ENCODE measurements around the gene DMRTC2. TPM values are rescaled to one million over a fixed set of nuclear protein-coding genes. Genes with fewer than 3 reads are reported as not detected.

DMRTC2 gene
- total and polyA plus RNA-seq, 2 of the 13 experiments (the other 11 are each of a cell fraction or from before 2014, with no cell fraction given): not detected

GRCh38 chr19:41872384-41872774 lies 27.5 kb downstream of the DMRTC2 start:
- FAIRE-seq (no peak), ATAC-seq (no peak), DNase-seq (ENCODE audit: low spot score) (no peak)
- intact Hi-C loops (cut with micrococcal nuclease; ENCODE audit: unreplicated experiment) (loop anchor here (2.0 kb wide), 2 partner anchors 62 to 78 kb away; no protein-coding TSS in a partner anchor), in situ Hi-C loops (cut with HindIII; ENCODE audit: extremely low pct_ligation_motif_present, low pct_unique_long_range_greater_than_20kb) (no loop called here)
- H3K4me2 ChIP-seq (ENCODE audit: low read depth, low read length): no peak overlapping the region
- peaks cover 15 to 43% of the 10 kb centered on the region in 2 experiments for H3K36me3 ChIP-seq (replicated peaks in 1 of 2; ENCODE audit: control insufficient read depth in 1 of 2, insufficient read depth in 2 of 2, low read length in 2 of 2)
- H3K79me2 ChIP-seq (ENCODE audit: insufficient read depth, low read length): peaks cover 3% of the 10 kb centered on the region
- peaks cover 55% of the 10 kb centered on the region for H4K20me1 ChIP-seq (ENCODE audit: insufficient read depth, low read length)
- TF ChIP-seq PAF1 (CRISPR knock-in tag; IDR thresholded peaks at IDR 0.05): peak; percentile 46; the same call in 1 of the 2 replicates
- 0 out of 2 replicates have a peak, but pooled peaks have one; percentile 5 for TF ChIP-seq NFIC (IDR thresholded peaks at IDR 0.05; ENCODE audit: low read length)
- TF ChIP-seq STAT5B (CRISPR knock-in tag; IDR thresholded peaks at IDR 0.05): 0 out of 2 replicates have a peak, but pooled peaks have one; percentile 38
- no peak for TF ChIP-seq BRCA1 (CRISPR knock-in tag; IDR thresholded peaks at IDR 0.05)
- no peak for TF ChIP-seq RFXAP (CRISPR knock-in tag; IDR thresholded peaks at IDR 0.05; ENCODE audit: borderline replicate concordance)
- TF ChIP-seq PHF5A (CRISPR knock-in tag; IDR thresholded peaks at IDR 0.05; ENCODE audit: low read depth, unreplicated experiment): no peak
- peak; percentile 19; the same call in 1 of the 2 replicates for TF ChIP-seq KDM2A (CRISPR knock-in tag; IDR thresholded peaks at IDR 0.05; ENCODE audit: borderline replicate concordance, low read depth)
- TF ChIP-seq ZNF512 (CRISPR knock-in tag; IDR thresholded peaks at IDR 0.05): no peak
- TF ChIP-seq ZNF326 (CRISPR knock-in tag; IDR thresholded peaks at IDR 0.05; ENCODE audit: borderline replicate concordance): 0 out of 2 replicates have a peak, but pooled peaks have one; percentile 22
- TF ChIP-seq ZNF737 (CRISPR knock-in tag; IDR thresholded peaks at IDR 0.05; ENCODE audit: borderline replicate concordance): no peak
- TF ChIP-seq POLR2G (IDR thresholded peaks at IDR 0.05; ENCODE audit: low read depth, low read length): peak; percentile 9; the same call in 1 of the 2 replicates
- no peak for TF ChIP-seq IRF2 (CRISPR knock-in tag; IDR thresholded peaks at IDR 0.05)
- TF ChIP-seq ZGPAT (CRISPR knock-in tag; IDR thresholded peaks at IDR 0.05): no peak
- TF ChIP-seq ZSCAN31 (CRISPR knock-in tag; IDR thresholded peaks at IDR 0.05; ENCODE audit: low read depth): 0 out of 2 replicates have a peak, but pooled peaks have one; percentile 26
- 0 out of 2 replicates have a peak, but pooled peaks have one; percentile 53 for TF ChIP-seq ZC3H4 (CRISPR knock-in tag; IDR thresholded peaks at IDR 0.05; ENCODE audit: borderline replicate concordance)
- no peak for TF ChIP-seq CREB3 (CRISPR knock-in tag; IDR thresholded peaks at IDR 0.05)
- peak; percentile 38; the same call in 1 of the 2 replicates for TF ChIP-seq POLR2AphosphoS5 (IDR thresholded peaks at IDR 0.05; ENCODE audit: low read depth, low read length)
- TF ChIP-seq RFX1 (IDR thresholded peaks at IDR 0.05): no peak
- TF ChIP-seq RFXANK (CRISPR knock-in tag; IDR thresholded peaks at IDR 0.05): no peak
- H3K4me3 ChIP-seq (replicated peaks in 1 of 3; ENCODE audit: insufficient read depth in 1 of 3, low read depth in 2 of 3, low read length in 3 of 3): no peak overlapping the region
- no peak overlapping the region for H2AFZ ChIP-seq (ENCODE audit: low read length)
- WGBS (ENCODE audit: low lambda C conversion rate): 95% methylated on average over 10 of the region's 12 CpGs
- H3K27ac ChIP-seq (ENCODE audit: extremely low read length, insufficient read depth, low read length): no peak overlapping the region
- H3K9ac ChIP-seq (ENCODE audit: insufficient read depth, low read depth, low read length): no peak overlapping the region
- H3K9me3 ChIP-seq (ENCODE audit: low read length): no peaks in the 10 kb centered on the region
- ChIA-PET POLR2A (interaction anchor here (1.3 to 6.9 kb wide), 5 partner anchors 9 to 85 kb away, joined by 6 to 72 read pairs (median 18); partner anchors contain the start of genes ARHGEF1 and RPS19), CTCF (ENCODE audit: low intra/inter-chr PET ratio, low total read pairs) (interaction anchor here (0.7 to 2.1 kb wide), 3 partner anchors 16 to 80 kb away, joined by 5 to 14 read pairs (median 13); no protein-coding TSS in a partner anchor)
- peaks cover 41% of the 10 kb centered on the region for H3K4me1 ChIP-seq (ENCODE audit: insufficient read depth, low read length)
- peaks cover 1% of the 10 kb centered on the region in 2 experiments; a peak in 1 of 5 replicates for H3K27me3 ChIP-seq (ENCODE audit: control insufficient read depth in 1 of 2, insufficient read depth in 2 of 2, low read length in 2 of 2)
- no TSS peak for BruUV-seq (replicated peaks)
